ENCODE data around the gene MGA. TPM values are rescaled to one million over a fixed set of nuclear protein-coding genes. Genes with fewer than 3 reads are reported as not detected.

The MGA gene
- total RNA-seq, 4 donors from 2014 or later = 53.1 to 107 (median 67.6) TPM

DNA sequence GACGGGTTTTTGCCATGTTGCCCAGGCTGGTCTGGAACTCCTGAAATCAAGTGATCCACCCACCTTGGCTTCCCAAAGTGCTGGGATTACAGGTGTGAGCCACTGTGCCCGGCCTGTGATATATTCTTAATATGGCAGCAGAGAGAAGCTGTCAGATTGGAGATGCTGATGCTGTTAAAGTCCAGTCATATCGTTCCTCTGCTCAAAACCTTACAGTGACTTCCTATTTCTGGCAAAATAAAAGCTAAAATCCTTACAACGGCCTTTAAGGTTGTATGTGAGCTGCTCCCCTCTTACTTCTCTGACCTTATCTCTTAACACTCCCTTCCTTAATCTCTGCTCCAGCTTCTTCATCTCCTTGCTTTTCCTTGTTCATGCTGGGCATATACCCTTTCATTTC, 26.6 kb upstream of the MGA start:
- Histone ChIP-seq H3K4me1 (no peaks in the 10 kb centered on the region), H3K36me3 (no peaks in the 10 kb centered on the region), H3K9me3 (no peaks in the 10 kb centered on the region), H3K27ac (no peak overlapping the region), H3K4me3 (replicated peaks in 1 of 3) (no peak overlapping the region), H3K27me3 (no peaks in the 10 kb centered on the region)
- 87 to 91% methylated on average over 4 of the region's 4 CpGs for WGBS, 2 donors
- no peak for DNase-seq
- intact Hi-C loops (cut with DNase I) = no loop called here
- TF ChIP-seq, protein P1, sequence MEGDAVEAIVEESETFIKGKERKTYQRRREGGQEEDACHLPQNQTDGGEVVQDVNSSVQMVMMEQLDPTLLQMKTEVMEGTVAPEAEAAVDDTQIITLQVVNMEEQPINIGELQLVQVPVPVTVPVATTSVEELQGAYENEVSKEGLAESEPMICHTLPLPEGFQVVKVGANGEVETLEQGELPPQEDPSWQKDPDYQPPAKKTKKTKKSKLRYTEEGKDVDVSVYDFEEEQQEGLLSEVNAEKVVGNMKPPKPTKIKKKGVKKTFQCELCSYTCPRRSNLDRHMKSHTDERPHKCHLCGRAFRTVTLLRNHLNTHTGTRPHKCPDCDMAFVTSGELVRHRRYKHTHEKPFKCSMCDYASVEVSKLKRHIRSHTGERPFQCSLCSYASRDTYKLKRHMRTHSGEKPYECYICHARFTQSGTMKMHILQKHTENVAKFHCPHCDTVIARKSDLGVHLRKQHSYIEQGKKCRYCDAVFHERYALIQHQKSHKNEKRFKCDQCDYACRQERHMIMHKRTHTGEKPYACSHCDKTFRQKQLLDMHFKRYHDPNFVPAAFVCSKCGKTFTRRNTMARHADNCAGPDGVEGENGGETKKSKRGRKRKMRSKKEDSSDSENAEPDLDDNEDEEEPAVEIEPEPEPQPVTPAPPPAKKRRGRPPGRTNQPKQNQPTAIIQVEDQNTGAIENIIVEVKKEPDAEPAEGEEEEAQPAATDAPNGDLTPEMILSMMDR (IDR thresholded peaks at IDR 0.05) = no peak
- TF ChIP-seq POLR2A (IDR thresholded peaks at IDR 0.05) = no peak

DNA sequence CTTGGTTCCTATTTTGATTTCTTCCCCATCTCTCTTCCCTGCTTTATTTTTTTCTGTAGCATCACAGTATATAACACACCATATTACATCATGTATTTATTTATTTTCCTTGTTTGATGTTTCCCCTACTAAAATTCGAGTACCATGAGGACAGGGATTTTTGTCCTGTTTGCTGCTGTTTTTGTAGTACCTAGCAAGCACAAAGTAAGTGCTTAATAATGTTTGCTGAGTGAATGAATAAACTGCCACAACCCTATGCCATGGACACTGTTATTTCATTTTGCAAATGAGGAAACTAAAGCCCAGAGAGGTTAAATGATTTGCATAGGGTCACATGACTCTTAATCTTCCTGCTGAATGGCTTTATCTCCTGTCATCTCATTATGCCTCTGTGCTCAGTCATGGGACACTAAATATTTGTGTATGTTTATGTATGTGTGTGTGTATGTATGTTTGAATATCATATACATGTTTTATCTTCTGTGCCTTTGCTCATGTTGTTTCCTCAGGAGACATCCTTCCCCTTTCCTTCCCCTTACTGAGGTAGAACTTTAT, 26.1 kb upstream of the MGA start:
- 57 to 69% methylated on average over 1 of the region's 1 CpG for WGBS, 2 donors
- intact Hi-C loops (cut with DNase I) = no loop called here

DNA sequence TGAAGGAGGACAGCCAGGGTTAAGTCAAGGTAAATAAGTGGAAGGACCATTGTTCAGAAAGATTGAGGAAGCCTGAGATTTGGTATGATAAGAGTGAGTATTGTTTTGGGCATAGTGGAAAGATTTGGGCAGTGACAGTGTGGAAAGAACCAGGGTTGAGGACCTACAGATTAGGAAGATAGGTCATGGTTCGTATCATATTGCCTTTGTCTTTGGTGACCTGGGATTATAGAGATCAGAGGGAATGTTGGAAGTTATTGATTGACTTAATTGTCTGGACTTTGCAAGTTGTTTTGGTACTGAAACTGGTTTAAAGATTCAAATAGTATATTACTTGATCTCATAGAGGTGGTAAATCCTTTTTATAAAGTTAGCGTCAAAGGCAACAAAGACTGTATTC, 23.1 kb upstream of the MGA start:
- Histone ChIP-seq H3K4me3 (replicated peaks in 1 of 3) (no peak overlapping the region), H3K36me3 (no peaks in the 10 kb centered on the region), H3K27ac (no peak overlapping the region), H3K27me3 (no peaks in the 10 kb centered on the region), H3K9me3 (no peaks in the 10 kb centered on the region), H3K4me1 (no peaks in the 10 kb centered on the region)
- DNase-seq = no peak
- intact Hi-C loops (cut with DNase I) = no loop called here
- WGBS, 2 donors = 93% methylated on average over 2 of the region's 2 CpGs
- TF ChIP-seq, protein P1 (IDR thresholded peaks at IDR 0.05) = no peak
- TF ChIP-seq POLR2A (IDR thresholded peaks at IDR 0.05) = no peak

More for the DNA sequence above, 26.1 kb upstream of the MGA start:
- TF ChIP-seq POLR2A (IDR thresholded peaks at IDR 0.05) = no peak
- TF ChIP-seq, protein P1 (IDR thresholded peaks at IDR 0.05) = no peak
- Histone ChIP-seq H3K27me3 (no peaks in the 10 kb centered on the region), H3K36me3 (no peaks in the 10 kb centered on the region), H3K4me3 (replicated peaks in 1 of 3) (no peak overlapping the region), H3K9me3 (no peaks in the 10 kb centered on the region), H3K27ac (no peak overlapping the region), H3K4me1 (no peaks in the 10 kb centered on the region)
- DNase-seq = no peak

DNA sequence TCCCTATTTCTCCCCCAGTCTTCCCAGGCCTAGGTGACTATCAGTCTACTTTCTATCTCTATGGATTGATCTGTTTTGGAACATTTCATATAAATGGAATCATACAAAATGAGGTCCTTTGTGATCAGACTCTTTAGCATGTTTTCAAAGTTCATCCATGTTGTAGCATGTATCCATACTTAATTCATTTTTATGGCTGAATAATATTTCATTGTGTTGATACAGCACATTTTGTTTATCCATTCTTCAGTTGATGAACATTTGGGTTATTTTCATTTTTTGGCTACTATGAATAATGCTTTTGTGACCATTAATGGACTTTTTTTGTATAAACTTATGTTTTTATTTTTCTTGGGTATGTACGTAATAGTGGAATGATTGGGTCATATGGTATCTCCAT, 19.2 kb upstream of the MGA start:
- no peaks in the 10 kb centered on the region for H3K27me3 ChIP-seq

DNA sequence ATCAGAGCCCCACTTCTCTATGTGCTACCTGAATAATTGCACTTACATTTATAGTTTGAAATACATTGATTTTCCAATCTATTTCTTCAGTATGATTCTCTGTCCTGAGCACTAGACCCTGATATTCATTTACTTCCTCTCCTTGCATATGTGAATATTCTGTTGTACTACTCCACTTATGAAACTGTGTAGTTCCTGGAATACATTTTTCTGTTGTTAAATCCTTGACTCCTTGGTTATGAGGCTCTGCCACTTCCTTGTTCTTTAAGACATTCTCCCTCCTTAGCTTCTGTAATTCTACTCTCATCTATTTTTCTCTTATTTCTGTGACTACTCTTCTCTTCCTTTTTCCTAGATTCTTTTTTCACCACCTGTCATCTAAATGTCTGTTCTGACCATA, 12.9 kb upstream of the MGA start:
- no peaks in the 10 kb centered on the region for H3K36me3 ChIP-seq
- no peak overlapping the region for H3K27ac ChIP-seq
- no peak for DNase-seq
- no peaks in the 10 kb centered on the region for H3K9me3 ChIP-seq
- no peaks in the 10 kb centered on the region for H3K27me3 ChIP-seq
- intact Hi-C loops (cut with DNase I) = no loop called here
- no peak overlapping the region for H3K4me3 ChIP-seq (replicated peaks in 1 of 3)
- no peaks in the 10 kb centered on the region for H3K4me1 ChIP-seq
- TF ChIP-seq POLR2A (IDR thresholded peaks at IDR 0.05) = no peak
- TF ChIP-seq, protein P1 (IDR thresholded peaks at IDR 0.05) = no peak

More for the DNA sequence above, 19.2 kb upstream of the MGA start:
- Histone ChIP-seq H3K4me1 (no peaks in the 10 kb centered on the region), H3K27ac (no peak overlapping the region), H3K9me3 (no peaks in the 10 kb centered on the region), H3K4me3 (replicated peaks in 1 of 3) (no peak overlapping the region), H3K36me3 (no peaks in the 10 kb centered on the region)
- intact Hi-C loops (cut with DNase I) = no loop called here
- WGBS, 2 donors = 98% methylated on average over 1 of the region's 1 CpG
- TF ChIP-seq, protein P1 (IDR thresholded peaks at IDR 0.05) = no peak
- no peak for TF ChIP-seq POLR2A (IDR thresholded peaks at IDR 0.05)
- no peak for DNase-seq
